ENCODE results near the gene MROH9.

- TF ChIP-seq CTCF (IDR thresholded peaks at IDR 0.05; ENCODE audit: control extremely low read depth in 1 of 3, insufficient read depth in 1 of 3, low read depth in 1 of 3, low read length in 3 of 3): no peak
- TF ChIP-seq EZH2 (IDR thresholded peaks at IDR 0.05; ENCODE audit: low read depth, low read length, severe bottlenecking): no peak
- no peak for TF ChIP-seq POLR2A (IDR thresholded peaks at IDR 0.05; ENCODE audit: control extremely low read depth in 1 of 2, low read depth in 2 of 2, low read length in 2 of 2)
- TF ChIP-seq MAFK (IDR thresholded peaks at IDR 0.05; ENCODE audit: low read depth, low read length): no peak
- no peak for TF ChIP-seq E2F6 (IDR thresholded peaks at IDR 0.05)
- no peak for TF ChIP-seq RAD21 (IDR thresholded peaks at IDR 0.05 in 1 of 2, conservative IDR thresholded peaks at IDR 0.05 in 1 of 2; ENCODE audit: low read depth in 2 of 2, low read length in 2 of 2)
- TF ChIP-seq GABPA (IDR thresholded peaks at IDR 0.05; ENCODE audit: borderline replicate concordance, insufficient read depth, low read length): no peak
- TF ChIP-seq YY1 (IDR thresholded peaks at IDR 0.05; ENCODE audit: low read depth, low read length): no peak
Observed at GRCh38 chr1:171112119-171112518, 176.8 kb downstream of the MROH9 start.
